ENCODE results near the gene FUT1. TPM values are rescaled to one million over a fixed set of nuclear protein-coding genes. Genes with fewer than 3 reads are reported as not detected.

FUT1 gene
- polyA plus RNA-seq, 1 donor (not counting 4 experiments of a cell fraction or from before 2014, with no cell fraction given): 3.7 TPM

DNA sequence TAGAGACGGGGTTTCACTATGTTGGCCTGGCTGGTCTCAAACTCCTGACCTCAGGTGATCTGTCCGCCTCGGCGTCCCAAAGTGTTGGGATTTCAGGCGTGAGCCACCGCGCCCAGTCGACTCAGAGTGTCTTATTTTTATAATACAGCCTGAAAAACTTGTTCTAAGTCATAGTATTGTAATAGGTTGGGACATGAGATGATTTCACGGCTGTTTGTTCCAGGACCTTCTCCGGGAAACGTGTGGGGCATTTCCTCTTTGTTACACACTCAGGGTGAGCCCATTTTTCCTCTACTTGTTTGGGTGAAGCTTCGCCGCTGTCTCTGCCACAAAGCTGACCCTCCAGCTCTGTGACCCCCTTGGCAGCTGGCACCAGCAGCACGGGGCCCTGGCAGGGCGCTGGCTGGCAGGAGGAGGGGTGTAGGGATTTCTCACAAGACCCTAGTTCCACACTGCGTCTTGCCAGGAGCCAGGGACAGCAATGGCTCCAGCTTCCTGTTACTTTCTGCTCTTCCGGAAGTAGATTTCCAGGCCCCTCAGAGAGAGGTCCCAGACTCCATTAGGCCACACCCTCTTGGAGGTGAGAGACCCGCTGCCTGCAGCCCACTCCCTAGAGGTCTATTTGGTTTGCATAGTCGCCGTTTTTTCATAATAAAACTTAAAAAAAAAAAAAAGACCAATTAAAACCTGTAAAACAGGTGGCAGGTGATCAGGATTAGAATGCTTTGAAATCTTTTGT, 18.5 kb upstream of the FUT1 start:
- Histone ChIP-seq H2AFZ (ENCODE audit: control insufficient read depth, low read length) (peak overlapping the region; percentile 68), H4K20me1 (ENCODE audit: control insufficient read depth, extremely low read depth, insufficient read depth, low read length) (no peaks in the 10 kb centered on the region), H3K79me2 (ENCODE audit: control insufficient read depth, insufficient read depth, low read length) (no peaks in the 10 kb centered on the region), H3K27me3 (ENCODE audit: control insufficient read depth, extremely low read depth, insufficient read depth, low read length) (no peaks in the 10 kb centered on the region), H3K27ac (ENCODE audit: control insufficient read depth, insufficient read depth, low read length) (no peak overlapping the region), H3K9me3 (ENCODE audit: control insufficient read depth, low read depth, low read length) (no peaks in the 10 kb centered on the region), H3K9me1 (ENCODE audit: control insufficient read depth, extremely low read depth, insufficient read depth, low read length) (no peaks in the 10 kb centered on the region), H3K4me2 (ENCODE audit: control insufficient read depth, extremely low read depth, insufficient read depth, low read depth, low read length) (peak overlapping the region; percentile 35), H3K4me3 (ENCODE audit: control insufficient read depth in 2 of 3, extremely low read depth in 1 of 3, insufficient read depth in 2 of 3, low read depth in 1 of 3, low read length in 3 of 3) (no peak overlapping the region), H3K9ac (ENCODE audit: control insufficient read depth, extremely low read depth, insufficient read depth, low read length) (no peak overlapping the region), H3K36me3 (ENCODE audit: control insufficient read depth in 2 of 2, extremely low read depth in 1 of 2, insufficient read depth in 2 of 2, low read length in 2 of 2) (no peaks in the 10 kb centered on the region), H3K4me1 (ENCODE audit: control insufficient read depth, extremely low read depth, insufficient read depth, low read length) (peaks cover 4% of the 10 kb centered on the region)
- DNase-seq (ENCODE audit: low read depth, low spot score) (no peak), FAIRE-seq (no peak)
- no peak for TF ChIP-seq EZH2 (IDR thresholded peaks at IDR 0.05; ENCODE audit: low read length)
- TF ChIP-seq, protein P1, sequence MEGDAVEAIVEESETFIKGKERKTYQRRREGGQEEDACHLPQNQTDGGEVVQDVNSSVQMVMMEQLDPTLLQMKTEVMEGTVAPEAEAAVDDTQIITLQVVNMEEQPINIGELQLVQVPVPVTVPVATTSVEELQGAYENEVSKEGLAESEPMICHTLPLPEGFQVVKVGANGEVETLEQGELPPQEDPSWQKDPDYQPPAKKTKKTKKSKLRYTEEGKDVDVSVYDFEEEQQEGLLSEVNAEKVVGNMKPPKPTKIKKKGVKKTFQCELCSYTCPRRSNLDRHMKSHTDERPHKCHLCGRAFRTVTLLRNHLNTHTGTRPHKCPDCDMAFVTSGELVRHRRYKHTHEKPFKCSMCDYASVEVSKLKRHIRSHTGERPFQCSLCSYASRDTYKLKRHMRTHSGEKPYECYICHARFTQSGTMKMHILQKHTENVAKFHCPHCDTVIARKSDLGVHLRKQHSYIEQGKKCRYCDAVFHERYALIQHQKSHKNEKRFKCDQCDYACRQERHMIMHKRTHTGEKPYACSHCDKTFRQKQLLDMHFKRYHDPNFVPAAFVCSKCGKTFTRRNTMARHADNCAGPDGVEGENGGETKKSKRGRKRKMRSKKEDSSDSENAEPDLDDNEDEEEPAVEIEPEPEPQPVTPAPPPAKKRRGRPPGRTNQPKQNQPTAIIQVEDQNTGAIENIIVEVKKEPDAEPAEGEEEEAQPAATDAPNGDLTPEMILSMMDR (optimal IDR thresholded peaks at IDR 0.05 in 1 of 3, IDR thresholded peaks at IDR 0.05 in 1 of 3, conservative IDR thresholded peaks at IDR 0.05 in 1 of 3; ENCODE audit: extremely low read depth in 1 of 3, insufficient read depth in 2 of 3, low read length in 3 of 3): no peak
- dilution Hi-C loops (cut with MboI; ENCODE audit: extremely low pct_ligation_motif_present, low sequenced_read_pairs): no loop called here

GRCh38 chr19:48770266-48770665, 17.8 kb upstream of the FUT1 start:
- FAIRE-seq (no peak), DNase-seq (ENCODE audit: low read depth, low spot score) (no peak)
- H3K9me1 ChIP-seq (ENCODE audit: control insufficient read depth, extremely low read depth, insufficient read depth, low read length): no peaks in the 10 kb centered on the region
- dilution Hi-C loops (cut with MboI; ENCODE audit: extremely low pct_ligation_motif_present, low sequenced_read_pairs): no loop called here
- no peak for TF ChIP-seq EZH2 (IDR thresholded peaks at IDR 0.05; ENCODE audit: low read length)
- TF ChIP-seq, protein P1 (optimal IDR thresholded peaks at IDR 0.05 in 1 of 3, IDR thresholded peaks at IDR 0.05 in 1 of 3, conservative IDR thresholded peaks at IDR 0.05 in 1 of 3; ENCODE audit: extremely low read depth in 1 of 3, insufficient read depth in 2 of 3, low read length in 3 of 3): no peak
- H3K9ac ChIP-seq (ENCODE audit: control insufficient read depth, extremely low read depth, insufficient read depth, low read length): no peak overlapping the region
- H3K9me3 ChIP-seq (ENCODE audit: control insufficient read depth, low read depth, low read length): no peaks in the 10 kb centered on the region
- no peak overlapping the region for H3K27ac ChIP-seq (ENCODE audit: control insufficient read depth, insufficient read depth, low read length)
- H3K79me2 ChIP-seq (ENCODE audit: control insufficient read depth, insufficient read depth, low read length): no peaks in the 10 kb centered on the region
- peaks cover 4% of the 10 kb centered on the region for H3K4me1 ChIP-seq (ENCODE audit: control insufficient read depth, extremely low read depth, insufficient read depth, low read length)
- no peak overlapping the region for H3K4me3 ChIP-seq (ENCODE audit: control insufficient read depth in 2 of 3, extremely low read depth in 1 of 3, insufficient read depth in 2 of 3, low read depth in 1 of 3, low read length in 3 of 3)
- H2AFZ ChIP-seq (ENCODE audit: control insufficient read depth, low read length): no peak overlapping the region
- no peaks in the 10 kb centered on the region for H3K27me3 ChIP-seq (ENCODE audit: control insufficient read depth, extremely low read depth, insufficient read depth, low read length)
- H3K36me3 ChIP-seq (ENCODE audit: control insufficient read depth in 2 of 2, extremely low read depth in 1 of 2, insufficient read depth in 2 of 2, low read length in 2 of 2): no peaks in the 10 kb centered on the region
- no peak overlapping the region for H3K4me2 ChIP-seq (ENCODE audit: control insufficient read depth, extremely low read depth, insufficient read depth, low read depth, low read length)
- no peaks in the 10 kb centered on the region for H4K20me1 ChIP-seq (ENCODE audit: control insufficient read depth, extremely low read depth, insufficient read depth, low read length)
